ENCODE results near the gene WTIP.

GRCh38 chr19:34436716-34437115 lies 44.8 kb upstream of the WTIP start:
- no peak for TF ChIP-seq CTCF (IDR thresholded peaks at IDR 0.05; ENCODE audit: low read length)
- TF ChIP-seq EZH2 (IDR thresholded peaks at IDR 0.05; ENCODE audit: borderline replicate concordance, low read length), result no peak

All from OCI-LY1 (cell line).